Vagina (tissue), 2 donors: ENCODE data around the gene RNF208. TPM values are rescaled to one million over a fixed set of nuclear protein-coding genes. Genes with fewer than 3 reads are reported as not detected.

Experiments
- DNase-seq, 2 donors: peaks; one replicate each; pipeline ENCODE4 v3.0.0-alpha.2; 2017; ENCODE audit errors: extremely low spot score in 2 of 2
- H3K27ac ChIP-seq: fragments of 200-600 bp; sonication (generic); one replicate; pipeline ENCODE4 v1.5.1; 2019
- H3K27me3 ChIP-seq: fragments of 200-600 bp; sonication (generic); one replicate; pipeline ENCODE4 v1.5.1; 2019
- H3K36me3 ChIP-seq, 2 donors: fragments of 200-600 bp; sonication (generic); one replicate each; pipeline ENCODE4 v1.5.1; 2017 to 2019
- H3K4me1 ChIP-seq: fragments of 200-600 bp; sonication (generic); one replicate; pipeline ENCODE4 v1.5.1; 2019
- H3K4me3 ChIP-seq, 2 donors: fragments of 200-600 bp; sonication (generic); 1 replicate in 1 of 2; 2 replicates in 1 of 2; pipeline ENCODE4 v1.5.1; 2016 to 2019
- H3K9me3 ChIP-seq: fragments of 200-600 bp; sonication (generic); one replicate; pipeline ENCODE4 v1.5.1; 2019
- POLR2A ChIP-seq, 2 donors: fragments of 450-650 bp; IDR thresholded peaks; one replicate each; pipeline ENCODE4 v1.6.1; 2017; ENCODE audit warnings: antibody characterized with exemption in 2 of 2, mild to moderate bottlenecking in 2 of 2, moderate library complexity in 2 of 2
- POLR2AphosphoS5 ChIP-seq, 2 donors: sonication (generic); formaldehyde crosslinking; IDR thresholded peaks; one replicate each; pipeline ENCODE4 v1.9.0; 2017; ENCODE audit warnings: antibody characterized with exemption in 2 of 2, mild to moderate bottlenecking in 2 of 2, low read depth in 1 of 2; ENCODE audit not compliant: insufficient read depth in 1 of 2
- intact Hi-C: fragments of 100-400 bp; cut with DNase I; formaldehyde crosslinking; loops from one replicate; pipeline ENCODE4 v1.15.1; 2023
- total RNA-seq: library from RNA; depleted of rRNA; stranded (reverse); fragments of >200 nt; gene quantifications from one replicate; pipeline ENCODE4 v1.2.3, GENCODE V29; 2016
- TF ChIP-seq, protein P1 (sequence below), 3 experiments: fragments of 450-650 bp in 2 of 3; fragments of 200-600 bp in 1 of 3; sonication (generic) in 1 of 3; IDR thresholded peaks; one replicate each; pipeline ENCODE4 v1.5.1; 2017 to 2019; ENCODE audit warnings: antibody characterized with exemption in 3 of 3, mild to moderate bottlenecking in 2 of 3, moderate library complexity in 2 of 3

RNF208 gene
- 0.98 TPM for total RNA-seq

- no peaks in the 10 kb centered on the region for H3K27me3 ChIP-seq
- no peaks in the 10 kb centered on the region for H3K36me3 ChIP-seq
- H3K9me3 ChIP-seq, result no peaks in the 10 kb centered on the region
- peak within 1 kb of the TSS; percentile 77 for H3K27ac ChIP-seq
- H3K4me3 ChIP-seq, result peak within 1 kb of the TSS; percentile 65 to 86
- DNase-seq, result no peak
- TF ChIP-seq POLR2A (IDR thresholded peaks at IDR 0.05) (no peak), POLR2AphosphoS5 (IDR thresholded peaks at IDR 0.05; ENCODE audit: insufficient read depth in 1 of 2, low read depth in 1 of 2) (no peak)
- TF ChIP-seq, protein P1, sequence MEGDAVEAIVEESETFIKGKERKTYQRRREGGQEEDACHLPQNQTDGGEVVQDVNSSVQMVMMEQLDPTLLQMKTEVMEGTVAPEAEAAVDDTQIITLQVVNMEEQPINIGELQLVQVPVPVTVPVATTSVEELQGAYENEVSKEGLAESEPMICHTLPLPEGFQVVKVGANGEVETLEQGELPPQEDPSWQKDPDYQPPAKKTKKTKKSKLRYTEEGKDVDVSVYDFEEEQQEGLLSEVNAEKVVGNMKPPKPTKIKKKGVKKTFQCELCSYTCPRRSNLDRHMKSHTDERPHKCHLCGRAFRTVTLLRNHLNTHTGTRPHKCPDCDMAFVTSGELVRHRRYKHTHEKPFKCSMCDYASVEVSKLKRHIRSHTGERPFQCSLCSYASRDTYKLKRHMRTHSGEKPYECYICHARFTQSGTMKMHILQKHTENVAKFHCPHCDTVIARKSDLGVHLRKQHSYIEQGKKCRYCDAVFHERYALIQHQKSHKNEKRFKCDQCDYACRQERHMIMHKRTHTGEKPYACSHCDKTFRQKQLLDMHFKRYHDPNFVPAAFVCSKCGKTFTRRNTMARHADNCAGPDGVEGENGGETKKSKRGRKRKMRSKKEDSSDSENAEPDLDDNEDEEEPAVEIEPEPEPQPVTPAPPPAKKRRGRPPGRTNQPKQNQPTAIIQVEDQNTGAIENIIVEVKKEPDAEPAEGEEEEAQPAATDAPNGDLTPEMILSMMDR (IDR thresholded peaks at IDR 0.05), result no peak
- intact Hi-C loops, result no loop called here
- H3K4me1 ChIP-seq, result peaks cover 50% of the 10 kb centered on the region
Observed at GRCh38 chr9:137222190-137223077, at the start of gene RNF208. RNF208 (minus strand) TSS chr9:137222240; CDS start chr9:137221212, 1,028 bp downstream.

DNA sequence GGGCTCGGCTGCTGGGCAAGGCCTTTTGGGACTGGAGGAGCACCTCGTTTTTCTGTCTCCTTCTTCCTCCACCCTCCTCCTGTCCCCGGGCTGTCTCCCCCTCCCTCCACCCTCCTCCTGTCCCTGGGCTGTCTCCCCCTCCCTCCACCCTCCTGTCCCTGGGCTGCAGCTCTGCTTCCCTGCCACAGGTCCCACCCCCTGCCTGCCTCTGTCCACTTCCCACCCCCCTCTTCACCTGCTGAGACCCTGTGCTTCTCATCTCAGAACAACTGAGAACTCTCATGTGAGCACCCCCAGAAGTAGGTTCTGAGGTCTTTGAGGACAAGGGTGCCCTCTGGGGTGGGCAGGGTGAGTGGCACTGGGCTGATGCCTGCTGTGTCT lies 49.6 kb upstream of the RNF208 start:
- TF ChIP-seq, protein P1 (IDR thresholded peaks at IDR 0.05), result no peak
- TF ChIP-seq POLR2A (IDR thresholded peaks at IDR 0.05) (no peak), POLR2AphosphoS5 (IDR thresholded peaks at IDR 0.05; ENCODE audit: insufficient read depth in 1 of 2, low read depth in 1 of 2) (no peak)
- Histone ChIP-seq H3K4me1 (peaks cover 31% of the 10 kb centered on the region), H3K9me3 (no peaks in the 10 kb centered on the region), H3K36me3 (peaks cover 0 to 21% of the 10 kb centered on the region in 2 donors), H3K27ac (no peak overlapping the region), H3K27me3 (no peaks in the 10 kb centered on the region), H3K4me3 (no peak overlapping the region)
- intact Hi-C loops, result no loop called here
- peak in 1 of 2 donors; percentile 70 for DNase-seq

DNA sequence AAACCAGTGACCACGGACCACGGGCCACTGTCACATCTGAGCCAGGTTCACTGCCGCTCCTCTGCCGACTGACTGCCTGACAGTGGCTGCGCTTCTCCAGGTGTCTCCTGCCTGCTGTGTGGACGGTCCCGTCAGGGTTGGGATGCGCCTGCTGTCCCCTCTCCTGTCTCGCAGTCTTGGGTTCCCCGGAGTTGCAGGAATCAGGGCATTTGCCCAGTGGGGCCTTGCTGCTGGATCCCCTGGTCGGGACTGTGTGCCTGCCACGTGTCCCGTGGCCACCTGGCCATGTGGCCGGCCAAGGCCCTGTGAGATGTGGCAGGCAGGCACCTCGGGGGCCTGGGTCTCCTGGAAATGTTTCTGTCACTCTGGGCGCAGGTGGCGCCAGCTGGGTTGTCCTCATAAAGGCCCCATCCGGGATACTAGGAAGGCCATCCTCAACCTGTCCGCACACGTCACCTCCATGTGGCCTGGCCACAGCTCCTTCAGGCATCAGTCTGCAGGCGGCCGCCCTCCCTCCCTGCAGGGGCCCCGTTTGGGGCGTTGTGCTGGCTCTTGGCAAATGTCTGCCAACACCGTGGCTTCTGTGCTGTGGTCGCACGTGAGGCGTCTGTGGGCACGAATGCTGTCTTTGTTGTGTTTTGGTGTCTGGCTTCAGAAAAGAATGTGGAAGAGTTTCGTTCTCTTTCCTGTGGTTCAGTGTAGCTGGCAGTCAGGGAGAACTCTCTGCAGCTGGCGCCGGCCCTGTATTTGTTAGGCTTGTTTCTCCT lies 49.1 kb upstream of the RNF208 start:
- H3K4me3 ChIP-seq, result no peak overlapping the region
- peaks cover 25% of the 10 kb centered on the region for H3K4me1 ChIP-seq
- H3K36me3 ChIP-seq, result peaks cover 0 to 25% of the 10 kb centered on the region in 2 donors
- H3K27ac ChIP-seq, result no peak overlapping the region
- intact Hi-C loops, result no loop called here
- DNase-seq, result peak in 1 of 2 donors; percentile 71
- H3K27me3 ChIP-seq, result no peaks in the 10 kb centered on the region
- no peaks in the 10 kb centered on the region for H3K9me3 ChIP-seq
- TF ChIP-seq POLR2AphosphoS5 (IDR thresholded peaks at IDR 0.05; ENCODE audit: insufficient read depth in 1 of 2, low read depth in 1 of 2), result no peak
- TF ChIP-seq, protein P1 (IDR thresholded peaks at IDR 0.05), result no peak
- TF ChIP-seq POLR2A (IDR thresholded peaks at IDR 0.05), result no peak

DNA sequence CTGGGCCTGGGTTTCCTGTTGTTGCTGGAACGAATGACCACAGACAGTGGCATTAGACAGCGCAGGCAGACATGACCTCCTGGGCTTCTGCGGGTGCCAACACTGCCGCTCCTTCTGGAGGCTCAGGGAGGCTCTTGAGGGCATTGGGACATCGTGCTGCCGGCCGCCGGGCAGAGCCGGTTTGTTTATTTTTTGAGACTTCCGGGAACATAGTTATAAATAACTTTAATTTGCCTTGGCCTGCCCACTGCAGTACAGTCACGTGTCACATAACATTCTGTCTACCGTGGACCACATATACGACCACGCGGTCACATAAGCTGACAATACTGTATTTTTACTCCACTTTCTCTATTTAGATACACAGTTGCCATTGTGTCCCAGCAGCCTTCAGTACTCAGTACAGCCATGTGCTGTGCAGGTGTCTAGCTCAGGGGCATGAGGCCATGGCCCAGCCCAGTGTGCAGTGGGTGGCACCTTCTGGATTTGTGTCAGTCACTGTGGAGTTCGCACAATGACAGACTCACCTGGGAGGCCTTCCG lies 47.3 kb upstream of the RNF208 start:
- no peak for DNase-seq
- Histone ChIP-seq H3K27me3 (no peaks in the 10 kb centered on the region), H3K36me3 (peaks cover 0 to 37% of the 10 kb centered on the region in 2 donors), H3K4me1 (peaks cover 18% of the 10 kb centered on the region), H3K4me3 (no peak overlapping the region), H3K27ac (no peak overlapping the region), H3K9me3 (no peaks in the 10 kb centered on the region)
- TF ChIP-seq POLR2AphosphoS5 (IDR thresholded peaks at IDR 0.05; ENCODE audit: insufficient read depth in 1 of 2, low read depth in 1 of 2), result peak; percentile 49 to 63
- TF ChIP-seq, protein P1 (IDR thresholded peaks at IDR 0.05), result no peak
- intact Hi-C loops, result no loop called here
